GM19351 (cell line): ENCODE measurements around the gene MACROD2.
A peak's percentile ranks its signal among the peaks of the same experiment; 100 is the strongest.

ENCODE experiments used
- ATAC-seq: cut with Tn5 transposase; IDR thresholded peaks from one replicate; pipeline ENCODE4 v1.9.1; 2021; ENCODE audit warnings: mild to moderate bottlenecking, moderate library complexity; ENCODE audit not compliant: unreplicated experiment

MACROD2 gene

DNA sequence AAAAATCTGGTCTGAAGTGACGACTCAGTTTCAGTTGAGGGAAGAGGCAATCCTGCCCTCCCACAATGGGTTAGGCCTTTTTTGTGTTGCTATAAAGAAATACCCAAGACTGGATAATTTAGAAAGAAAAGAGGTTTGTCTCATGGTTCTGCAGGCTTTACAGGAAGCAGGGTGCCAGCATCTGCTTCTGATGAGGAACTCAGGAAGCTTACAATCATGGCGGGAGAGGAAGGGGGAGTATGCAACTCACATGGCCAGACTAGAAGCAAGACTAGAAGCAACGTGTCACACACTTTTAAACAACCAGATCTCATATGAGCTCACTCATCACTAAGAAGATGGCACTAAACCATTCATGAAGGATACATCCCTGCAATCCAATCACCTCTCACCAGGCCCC lies 2048.6 kb downstream of the MACROD2 start:
- ATAC-seq = no peak

DNA sequence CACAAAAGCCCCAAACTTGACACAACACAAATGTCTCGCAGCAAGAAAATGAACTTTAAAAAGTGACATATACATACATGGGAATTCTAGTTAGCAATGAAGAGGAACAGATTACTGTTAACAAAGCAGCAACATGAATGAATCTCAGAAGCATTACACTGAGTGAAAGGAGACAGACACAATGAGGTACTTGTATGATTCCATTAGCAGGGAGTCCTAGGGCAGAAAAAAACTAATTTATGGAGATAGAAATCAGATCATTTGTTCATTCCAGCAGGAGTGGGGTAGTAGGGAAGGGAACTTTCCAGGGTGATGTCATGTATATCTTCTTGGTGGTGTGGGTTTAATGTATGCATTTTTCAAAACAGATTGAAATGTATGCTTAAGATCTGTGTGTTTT lies 2053.6 kb downstream of the MACROD2 start:
- no peak for ATAC-seq

DNA sequence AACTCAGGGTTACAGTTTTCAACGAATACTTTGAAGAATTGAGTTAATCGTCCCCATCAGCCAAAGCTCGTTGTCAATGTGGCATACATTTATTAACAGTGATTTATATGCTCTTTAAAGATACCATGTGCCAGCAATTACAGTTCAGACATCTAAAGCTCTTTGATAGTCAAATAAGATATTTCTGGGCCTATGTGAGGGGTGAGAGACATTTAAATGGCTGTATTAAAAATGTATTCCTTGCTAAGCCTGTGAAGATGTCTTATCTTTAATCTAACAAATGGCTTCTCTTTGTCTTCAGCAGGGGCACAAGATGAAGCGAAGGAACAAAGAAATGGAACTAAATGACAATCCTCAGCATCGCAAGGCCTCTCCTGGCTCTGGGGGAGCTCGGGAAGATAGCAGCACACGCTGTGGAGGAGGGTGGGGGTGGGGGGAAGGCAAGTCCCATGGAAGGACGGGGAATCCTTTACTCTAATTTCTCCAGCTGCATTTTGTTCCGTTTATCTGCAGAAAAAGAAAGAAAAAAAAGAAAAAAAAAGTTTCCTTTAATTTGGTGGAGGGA lies 2054.3 kb downstream of the MACROD2 start:
- ATAC-seq = no peak

DNA sequence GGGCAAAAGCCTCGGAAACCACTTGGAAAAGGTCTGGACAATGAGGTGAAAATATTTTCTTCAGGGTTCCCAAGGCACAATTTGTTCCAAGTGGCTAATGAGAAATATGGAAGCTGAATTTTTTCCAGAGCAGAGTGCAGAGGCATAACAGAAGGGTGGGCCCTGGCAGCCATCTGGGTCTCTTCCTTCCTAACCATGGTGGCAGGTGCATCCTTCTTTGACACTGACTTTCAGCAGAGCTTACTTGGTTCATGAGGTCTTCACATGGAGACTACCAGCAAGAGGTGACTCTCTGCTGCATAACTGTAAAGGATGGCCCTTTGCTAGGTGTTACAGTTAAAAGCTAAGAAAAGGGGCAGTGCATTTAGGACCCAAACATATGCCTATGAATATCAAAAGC lies 2055.1 kb downstream of the MACROD2 start:
- no peak for ATAC-seq

DNA sequence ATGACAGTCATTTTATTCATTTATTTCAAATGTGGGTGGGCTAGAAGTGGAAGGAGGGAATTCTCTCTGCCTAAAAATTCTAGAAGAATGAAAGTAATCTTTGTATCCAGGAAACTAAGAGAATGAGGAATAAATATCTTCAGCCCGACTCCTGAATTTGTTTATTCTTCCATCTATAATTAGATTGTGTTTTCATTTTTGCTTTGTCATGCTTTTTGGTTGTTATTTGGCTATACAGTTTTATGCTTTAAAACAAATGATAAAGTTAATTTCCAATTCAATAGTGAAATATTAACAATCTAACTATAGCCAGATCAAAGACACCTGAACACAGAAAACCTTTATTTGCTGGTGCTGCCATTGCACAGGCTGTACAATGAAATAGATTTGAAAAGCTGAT lies 2056.7 kb downstream of the MACROD2 start:
- no peak for ATAC-seq

DNA sequence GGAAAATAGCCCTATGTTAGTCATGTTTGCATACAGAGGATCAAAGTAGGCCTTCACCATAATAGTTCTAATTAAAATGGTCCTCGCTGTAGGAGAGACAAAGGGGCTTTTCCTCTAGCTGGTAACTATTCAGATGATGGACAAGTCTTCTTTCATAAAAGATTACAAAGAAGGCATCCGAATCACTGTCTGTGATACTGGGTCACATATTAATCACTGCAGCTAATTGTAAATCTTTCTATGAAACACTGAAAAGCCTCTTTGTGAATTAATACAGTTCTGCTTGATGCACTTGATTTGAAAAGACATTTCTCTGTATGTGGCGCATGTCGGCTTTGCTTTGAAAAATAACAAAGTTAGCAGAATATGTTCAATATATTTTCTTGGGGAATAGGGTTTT lies 2057.1 kb downstream of the MACROD2 start:
- ATAC-seq = no peak

DNA sequence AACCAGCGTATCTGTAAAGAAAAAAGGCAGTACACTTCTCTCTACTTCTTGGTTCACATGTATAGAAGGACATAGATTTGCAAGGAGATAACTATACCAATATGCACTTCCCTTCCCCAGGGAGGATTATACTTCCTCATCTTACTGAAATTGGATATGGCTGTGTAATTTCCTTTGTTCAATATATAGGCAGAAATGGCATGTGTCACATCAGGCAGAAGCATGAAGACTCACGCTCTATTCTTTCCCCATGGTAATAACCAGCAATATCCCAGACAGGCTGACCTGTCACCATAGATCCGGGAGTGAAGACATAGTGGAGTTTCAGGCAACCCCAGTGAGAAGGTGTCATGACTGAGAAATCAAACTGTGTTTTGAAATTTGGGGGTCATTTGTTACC lies 2059.7 kb downstream of the MACROD2 start:
- no peak for ATAC-seq

DNA sequence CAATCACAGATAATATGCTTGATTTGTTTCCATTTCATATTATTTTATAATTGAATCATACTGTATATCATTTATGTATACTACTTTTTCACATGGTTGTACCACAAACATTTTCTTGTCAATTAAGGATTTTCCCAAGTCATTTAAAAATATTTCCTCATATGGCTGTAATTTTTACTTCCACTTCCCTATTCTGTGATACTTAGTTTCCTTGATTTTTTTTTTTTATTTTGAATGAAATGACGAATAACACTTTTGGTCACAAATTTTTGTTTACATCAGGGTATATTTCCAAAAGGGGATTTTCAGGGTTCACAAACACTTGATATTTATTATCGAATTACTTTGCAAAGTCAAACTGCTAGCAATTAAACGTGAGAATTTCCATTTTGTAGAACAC lies 2062.3 kb downstream of the MACROD2 start:
- ATAC-seq = no peak

DNA sequence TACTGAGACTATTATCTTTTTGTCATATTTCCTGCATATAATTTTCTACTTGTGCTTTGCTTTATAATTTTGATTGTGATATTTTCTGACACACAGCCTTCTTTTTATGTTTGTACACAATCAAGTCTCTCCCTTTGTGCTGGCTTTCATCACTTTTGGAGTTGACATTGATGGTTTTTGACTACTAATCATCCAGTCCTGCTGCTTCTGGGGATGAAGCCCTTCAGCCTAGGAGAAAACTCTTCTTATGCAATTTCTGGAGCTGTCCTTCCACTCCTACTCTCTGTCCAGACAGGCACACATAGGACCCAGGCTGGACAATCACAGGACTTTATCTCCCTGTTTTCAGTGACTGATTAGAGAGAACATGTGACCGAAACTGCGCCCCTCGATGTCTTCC lies 2063.0 kb downstream of the MACROD2 start:
- no peak for ATAC-seq

DNA sequence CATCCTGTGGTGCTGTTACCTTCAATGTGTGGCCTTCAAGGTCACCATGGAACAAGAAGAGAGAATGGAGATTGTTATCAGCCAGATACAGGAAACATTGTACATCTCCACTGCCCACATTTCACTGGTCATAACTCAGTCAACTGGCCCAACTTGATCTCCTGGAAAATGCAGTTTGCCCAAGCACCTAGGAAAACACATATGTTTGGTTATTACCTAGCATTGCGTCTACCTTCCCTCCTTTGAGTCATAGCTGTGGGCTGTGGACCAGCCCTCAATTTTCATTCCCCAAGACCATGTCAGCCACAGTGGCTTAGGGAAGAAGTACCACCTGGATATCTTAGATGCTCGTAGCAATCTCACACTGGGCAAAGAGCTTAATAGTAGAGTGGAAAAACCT lies 2064.5 kb downstream of the MACROD2 start:
- no peak for ATAC-seq

DNA sequence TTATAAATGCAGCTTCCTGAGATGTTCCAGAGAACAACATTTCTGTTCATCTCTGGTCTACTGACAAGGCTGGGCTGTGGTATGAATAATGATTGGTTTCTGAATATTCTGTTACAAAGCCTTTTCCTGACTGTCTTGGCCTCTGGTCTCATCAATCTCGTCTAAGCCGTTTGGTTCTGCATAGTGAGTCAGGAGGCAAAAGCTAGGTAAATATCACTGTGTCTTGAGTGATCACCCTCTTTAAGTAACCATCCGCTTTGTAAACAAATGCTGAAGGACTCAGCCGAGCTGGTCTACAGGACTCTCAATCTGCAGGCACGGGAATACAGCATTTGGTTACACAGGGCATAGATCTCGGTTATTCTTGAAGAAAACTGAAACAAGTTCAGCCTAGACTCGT lies 2066.0 kb downstream of the MACROD2 start:
- no peak for ATAC-seq

DNA sequence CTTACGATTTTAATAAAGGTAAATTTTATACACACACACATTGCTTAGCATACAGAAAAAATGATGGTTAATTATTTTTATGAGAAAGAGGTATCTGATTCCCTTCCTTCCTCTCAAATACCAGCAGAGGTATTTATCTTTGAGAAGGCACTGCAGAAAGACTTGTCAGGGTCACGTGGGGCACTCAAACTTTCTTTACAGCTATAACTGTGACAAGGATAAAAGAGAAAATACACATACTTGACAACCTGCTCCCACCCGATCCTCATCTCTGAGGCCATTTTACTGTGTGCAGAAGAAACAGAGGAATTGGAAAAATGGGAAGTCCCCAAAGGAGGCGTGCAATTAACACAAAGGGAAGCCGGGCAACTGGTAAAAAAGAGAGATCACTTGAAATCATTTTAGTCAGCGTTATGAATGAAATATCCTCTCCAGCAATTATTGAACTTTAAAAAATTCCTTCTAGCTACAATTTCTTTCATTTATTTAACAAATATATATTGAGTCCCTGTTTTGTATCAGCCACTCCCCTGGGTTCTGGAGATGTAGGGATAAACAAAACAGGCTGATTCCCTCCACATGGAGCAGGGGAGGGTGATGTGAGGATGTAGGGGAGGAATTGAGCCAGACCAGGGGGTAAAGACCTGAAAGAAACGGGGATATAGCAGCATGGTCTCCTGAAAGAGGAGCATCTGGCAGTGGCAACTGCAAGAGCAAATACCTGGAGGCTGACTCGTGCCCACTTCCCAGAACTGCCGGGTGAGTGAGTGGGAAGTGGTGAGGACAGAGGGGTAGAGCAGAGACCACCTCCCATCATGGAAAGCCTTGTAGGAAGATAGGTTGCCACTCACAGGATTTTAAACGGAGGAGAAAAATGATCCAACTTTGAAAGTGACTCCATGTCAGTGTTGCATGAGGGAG lies 2067.6 kb downstream of the MACROD2 start:
- no peak for ATAC-seq

DNA sequence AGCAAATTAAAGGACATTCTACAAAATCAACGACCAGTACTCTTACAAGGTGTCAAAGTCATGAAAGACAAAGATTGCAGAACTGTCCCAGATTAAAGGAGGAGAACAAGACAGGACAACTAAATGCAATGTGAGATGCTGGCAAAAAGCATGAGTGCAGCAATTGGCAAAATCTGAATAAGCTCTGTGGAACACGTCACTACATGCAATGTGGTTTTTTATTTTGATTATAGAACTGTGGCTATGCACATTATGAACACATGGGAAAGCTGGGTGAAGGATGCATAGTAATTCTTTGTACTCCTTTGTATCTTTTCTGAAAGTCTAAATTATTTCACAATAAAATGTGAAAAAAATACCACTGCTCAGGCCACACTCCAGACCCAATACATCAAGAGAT lies 2068.6 kb downstream of the MACROD2 start:
- no peak for ATAC-seq

DNA sequence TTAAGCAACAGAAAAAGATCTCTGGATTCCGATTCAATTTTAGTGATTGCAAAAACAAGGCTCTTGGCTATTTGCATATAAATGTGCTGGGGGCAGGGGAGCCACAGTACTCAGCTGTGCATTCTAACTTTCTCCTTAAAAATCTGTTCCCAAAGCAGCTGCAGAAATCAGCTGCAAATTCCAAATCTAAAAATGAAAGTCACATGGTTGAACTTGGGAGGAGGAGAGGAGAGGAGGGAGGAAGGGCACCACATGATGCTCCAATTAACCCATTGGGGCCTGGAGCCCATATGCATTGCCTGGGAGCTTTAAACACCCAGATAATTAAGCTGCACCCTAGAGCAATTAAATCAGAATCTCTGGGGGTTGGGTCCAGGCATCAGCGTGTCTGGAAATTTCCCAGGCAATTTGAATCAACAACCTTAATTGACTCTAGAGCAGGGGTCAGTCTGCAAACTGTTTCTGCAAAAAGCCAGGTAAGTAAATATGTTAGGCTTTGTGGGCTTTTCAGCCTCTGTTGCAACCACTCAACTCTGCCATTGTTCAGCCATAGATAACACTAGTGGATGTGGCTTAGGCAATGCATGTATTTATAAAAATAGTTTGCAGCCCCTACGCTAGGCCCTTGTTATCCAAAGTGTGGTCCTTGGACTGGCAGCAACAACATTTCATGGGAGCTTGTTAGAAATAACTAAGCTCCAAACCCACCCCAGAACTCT lies 2069.8 kb downstream of the MACROD2 start:
- ATAC-seq = no peak

DNA sequence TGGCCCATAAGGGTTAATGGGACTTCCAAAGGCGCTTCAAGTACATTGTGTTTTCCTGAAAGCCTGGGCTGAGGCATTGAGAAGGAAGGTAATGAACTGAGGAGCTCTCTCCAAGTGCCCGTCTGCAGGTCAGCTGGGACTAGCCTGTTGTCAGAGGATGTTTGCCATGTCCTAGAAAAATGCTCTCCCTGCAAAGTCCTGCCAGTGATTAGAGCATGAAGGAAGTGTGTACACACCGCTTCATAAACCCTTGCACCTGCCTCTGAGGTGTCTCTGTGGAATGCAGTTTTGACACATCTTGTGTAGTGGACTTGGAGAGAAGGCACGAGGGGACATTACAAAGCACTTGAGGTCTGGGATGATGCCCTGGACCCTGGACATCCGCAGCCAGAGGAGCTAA lies 2071.3 kb downstream of the MACROD2 start:
- ATAC-seq = no peak

DNA sequence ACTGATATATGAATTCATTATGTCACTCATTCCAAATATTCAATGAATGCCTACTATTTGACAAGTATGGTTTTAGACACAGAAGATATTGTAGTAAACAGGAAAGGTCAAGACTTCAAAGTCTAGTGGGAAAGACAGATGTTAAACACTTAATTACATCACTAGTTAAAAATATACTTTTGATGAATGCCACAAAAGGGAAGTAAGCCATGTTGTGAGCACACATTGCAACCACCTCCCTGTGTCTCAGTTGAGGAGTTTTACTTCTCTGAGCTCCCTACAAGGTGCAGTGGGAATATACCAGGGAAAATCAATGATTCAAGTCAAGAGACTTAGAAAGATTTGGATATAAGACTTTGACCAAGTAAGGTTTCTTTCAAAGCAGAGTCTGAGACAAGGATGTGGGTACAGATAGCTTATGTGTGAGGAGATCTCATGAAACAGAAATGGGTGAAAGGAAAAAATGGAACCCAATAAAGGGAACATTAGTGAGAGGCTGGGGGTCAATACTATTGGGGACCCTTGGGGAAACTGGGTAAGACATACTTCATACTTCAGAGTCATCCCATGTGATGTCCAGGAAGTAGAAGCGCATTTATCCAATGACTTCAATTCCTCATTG lies 2074.2 kb downstream of the MACROD2 start:
- peak; percentile 96 for ATAC-seq

DNA sequence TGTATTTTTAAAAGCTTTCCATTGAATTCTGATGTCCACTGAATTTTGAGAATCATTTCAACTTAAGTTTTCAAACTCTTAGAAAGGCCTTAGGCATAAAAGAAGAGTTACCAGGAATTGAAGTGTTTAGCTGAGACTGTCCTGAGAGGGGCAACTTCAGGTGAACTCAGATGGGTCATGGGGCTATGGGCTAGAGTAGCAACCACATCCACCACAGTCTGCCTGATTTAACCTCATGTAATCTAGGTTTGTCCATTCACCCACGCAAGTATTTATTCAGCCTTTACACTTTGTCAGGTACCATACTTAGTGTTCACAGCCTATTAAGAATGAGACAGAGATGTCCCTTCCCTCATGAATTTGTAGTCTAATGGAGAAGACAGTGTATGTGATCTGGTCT lies 2076.9 kb downstream of the MACROD2 start:
- no peak for ATAC-seq

DNA sequence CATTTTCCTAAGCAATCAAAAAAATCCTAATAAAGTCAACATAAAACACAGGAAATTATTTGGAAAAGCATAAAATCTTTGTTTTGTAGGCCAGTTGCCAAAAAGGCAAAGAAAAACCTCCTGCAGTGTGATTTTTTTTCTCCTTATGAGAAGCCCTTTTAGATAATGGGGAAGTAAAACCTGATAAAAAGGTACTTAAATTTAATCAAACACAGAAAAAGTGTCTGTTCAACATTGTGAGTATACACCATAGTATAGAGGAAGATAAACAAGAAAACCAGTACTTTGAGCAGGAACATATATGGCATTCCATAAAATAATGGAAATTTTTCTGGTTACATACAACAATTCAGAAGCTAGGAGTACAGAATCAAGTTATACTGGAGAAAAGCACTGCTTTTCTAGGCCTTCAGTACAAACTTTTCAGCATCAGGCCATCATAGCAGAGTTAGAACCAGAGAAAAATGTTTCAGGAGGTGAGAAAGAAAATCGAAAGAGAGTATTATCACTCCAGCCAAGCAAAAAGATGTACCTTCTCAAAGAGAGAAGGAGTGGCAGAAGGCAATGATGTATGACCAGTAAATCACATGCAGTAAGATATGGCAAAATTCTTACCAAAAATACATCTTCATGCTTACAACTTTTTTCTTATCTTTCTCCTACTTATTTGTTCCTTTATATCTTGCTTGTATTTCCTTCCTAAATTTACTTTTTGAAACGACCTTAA lies 2083.0 kb downstream of the MACROD2 start:
- no peak for ATAC-seq

DNA sequence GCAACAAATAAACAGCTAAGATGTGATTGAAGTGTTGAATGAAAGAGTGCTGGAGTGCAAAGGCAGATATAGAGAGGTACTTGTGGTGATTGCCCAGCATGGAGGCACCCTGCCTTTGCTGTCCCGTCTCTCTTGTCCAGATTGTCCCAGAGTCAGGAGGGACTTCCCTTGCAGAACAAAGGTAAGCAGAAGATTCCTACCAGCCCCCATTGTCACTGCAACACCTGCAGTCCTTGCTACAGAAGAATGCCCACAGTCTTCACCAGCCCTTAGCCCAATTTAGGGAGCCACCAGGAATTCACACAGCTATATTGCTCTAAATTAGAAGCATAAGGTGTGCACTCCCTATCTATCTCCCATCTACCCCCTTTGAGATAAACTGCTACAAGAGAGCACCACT lies 2086.1 kb downstream of the MACROD2 start:
- no peak for ATAC-seq

DNA sequence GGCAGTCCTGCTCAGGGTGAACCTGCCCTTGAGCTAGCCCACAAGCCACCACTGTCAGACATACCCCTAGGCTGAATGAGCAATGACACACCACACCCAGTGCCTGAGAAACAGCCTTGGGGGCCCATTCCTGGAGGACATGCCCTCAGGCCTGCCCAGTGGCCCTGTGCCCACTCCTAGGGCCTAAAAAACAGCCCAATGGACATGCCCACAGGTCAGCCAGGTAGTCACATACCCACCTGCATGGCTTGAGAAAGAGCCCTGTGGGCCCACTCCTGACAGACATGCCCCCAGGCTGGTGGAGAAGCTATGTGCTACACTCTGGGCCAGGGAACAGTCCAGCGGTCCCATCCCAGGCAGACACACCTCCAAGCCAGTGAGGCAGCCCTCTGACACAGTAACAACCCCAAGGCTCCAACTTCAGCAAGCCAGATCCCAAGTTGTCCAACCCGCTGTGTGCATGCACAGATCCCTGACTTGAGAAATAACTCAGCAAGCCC lies 2086.8 kb downstream of the MACROD2 start:
- no peak for ATAC-seq
